ENCODE results near the gene MAST2. TPM values are rescaled to one million over a fixed set of nuclear protein-coding genes. Genes with fewer than 3 reads are reported as not detected.

The MAST2 gene
- total and polyA plus RNA-seq, 2 of the 13 experiments (the other 11 are each of a cell fraction or from before 2014, with no cell fraction given) = 15.3 to 23.0 TPM

- no peak for TF ChIP-seq IRF9 (CRISPR knock-in tag; IDR thresholded peaks at IDR 0.05; ENCODE audit: borderline replicate concordance)
- TF ChIP-seq KAT2B (IDR thresholded peaks at IDR 0.05; ENCODE audit: borderline replicate concordance, low read depth, low read length) = no peak
- TF ChIP-seq ZNF276 (CRISPR knock-in tag; IDR thresholded peaks at IDR 0.05; ENCODE audit: low read depth) = no peak
- no peak for TF ChIP-seq ZNF772 (CRISPR knock-in tag; IDR thresholded peaks at IDR 0.05)
- no peak for TF ChIP-seq ZFY (CRISPR knock-in tag; IDR thresholded peaks at IDR 0.05)
- TF ChIP-seq ISX (CRISPR knock-in tag; conservative IDR thresholded peaks at IDR 0.05) = no peak
- TF ChIP-seq MAFF (IDR thresholded peaks at IDR 0.05; ENCODE audit: low read depth, low read length) = no peak
- TF ChIP-seq SALL1 (CRISPR knock-in tag; IDR thresholded peaks at IDR 0.05) = 0 out of 2 replicates have a peak, but pooled peaks have one; percentile 20
- no peak for TF ChIP-seq NRL (CRISPR knock-in tag; IDR thresholded peaks at IDR 0.05; ENCODE audit: borderline replicate concordance)
- TF ChIP-seq THAP9 (CRISPR knock-in tag; IDR thresholded peaks at IDR 0.05; ENCODE audit: borderline replicate concordance) = no peak
- TF ChIP-seq EEA1 (CRISPR knock-in tag; IDR thresholded peaks at IDR 0.05; ENCODE audit: borderline replicate concordance) = no peak
- TF ChIP-seq, protein P1, sequence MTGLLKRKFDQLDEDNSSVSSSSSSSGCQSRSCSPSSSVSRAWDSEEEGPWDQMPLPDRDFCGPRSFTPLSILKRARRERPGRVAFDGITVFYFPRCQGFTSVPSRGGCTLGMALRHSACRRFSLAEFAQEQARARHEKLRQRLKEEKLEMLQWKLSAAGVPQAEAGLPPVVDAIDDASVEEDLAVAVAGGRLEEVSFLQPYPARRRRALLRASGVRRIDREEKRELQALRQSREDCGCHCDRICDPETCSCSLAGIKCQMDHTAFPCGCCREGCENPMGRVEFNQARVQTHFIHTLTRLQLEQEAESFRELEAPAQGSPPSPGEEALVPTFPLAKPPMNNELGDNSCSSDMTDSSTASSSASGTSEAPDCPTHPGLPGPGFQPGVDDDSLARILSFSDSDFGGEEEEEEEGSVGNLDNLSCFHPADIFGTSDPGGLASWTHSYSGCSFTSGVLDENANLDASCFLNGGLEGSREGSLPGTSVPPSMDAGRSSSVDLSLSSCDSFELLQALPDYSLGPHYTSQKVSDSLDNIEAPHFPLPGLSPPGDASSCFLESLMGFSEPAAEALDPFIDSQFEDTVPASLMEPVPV (CRISPR knock-in tag; IDR thresholded peaks at IDR 0.05) = no peak
- no peak for TF ChIP-seq ZNF343 (CRISPR knock-in tag; IDR thresholded peaks at IDR 0.05)
- no peak for TF ChIP-seq YEATS2 (CRISPR knock-in tag; IDR thresholded peaks at IDR 0.05; ENCODE audit: borderline replicate concordance)
- no peak for TF ChIP-seq ZNF317 (CRISPR knock-in tag; IDR thresholded peaks at IDR 0.05)
- TF ChIP-seq ERF (CRISPR knock-in tag; IDR thresholded peaks at IDR 0.05) = no peak
- TF ChIP-seq ATF2 (CRISPR knock-in tag; IDR thresholded peaks at IDR 0.05) = no peak
- TF ChIP-seq ZNF558 (CRISPR knock-in tag; IDR thresholded peaks at IDR 0.05; ENCODE audit: borderline replicate concordance) = no peak
- TF ChIP-seq ZNF570 (CRISPR knock-in tag; IDR thresholded peaks at IDR 0.05; ENCODE audit: borderline replicate concordance) = no peak
- TF ChIP-seq ZNF780A (CRISPR knock-in tag; IDR thresholded peaks at IDR 0.05) = no peak
- TF ChIP-seq BCL6 (CRISPR knock-in tag; IDR thresholded peaks at IDR 0.05) = 0 out of 2 replicates have a peak, but pooled peaks have one; percentile 28
- peak; percentile 42; the same call in 1 of the 2 replicates for TF ChIP-seq CREM (IDR thresholded peaks at IDR 0.05)
- TF ChIP-seq CREM (CRISPR knock-in tag; IDR thresholded peaks at IDR 0.05) = no peak
- no peak for TF ChIP-seq BRD4 (CRISPR knock-in tag; IDR thresholded peaks at IDR 0.05)
Observed at GRCh38 chr1:46003315-46003714, 199.9 kb downstream of the MAST2 start (continued).

Data from HepG2 (cell line).